K562 (cell line): ENCODE results near the gene ARFGAP3. TPM values are rescaled to one million over a fixed set of nuclear protein-coding genes. Genes with fewer than 3 reads are reported as not detected.

ENCODE experiments used
- BRCA1 ChIP-seq, 2 experiments: fragments of 450-650 bp in 1 of 2; sonication (generic) in 1 of 2; formaldehyde crosslinking in 1 of 2; IDR thresholded peaks; 2 replicates each; pipeline versions ENCODE4 v1.5.0 to v1.6.1; 2017 to 2020; ENCODE audit warnings: mild to moderate bottlenecking in 1 of 2, missing genetic modification reagents in 1 of 2
- NONO ChIP-seq, 2 experiments: fragments of 200-400 bp in 1 of 2; fragments of 450-650 bp in 1 of 2; formaldehyde crosslinking in 1 of 2; IDR thresholded peaks; 2 replicates each; pipeline ENCODE4 v1.6.1; 2017; ENCODE audit warnings: low read depth in 2 of 2, mild to moderate bottlenecking in 2 of 2, moderate library complexity in 2 of 2, low read length in 1 of 2
- PATZ1 ChIP-seq: fragments of 250-450 bp; sonication (Bioruptor Pico); IDR thresholded peaks from 2 replicates; pipeline ENCODE4 v1.5.0; 2020; ENCODE audit warnings: mild to moderate bottlenecking, borderline replicate concordance
- POLR2AphosphoS2 ChIP-seq: IDR thresholded peaks from 2 replicates; pipeline ENCODE4 v1.6.1; 2012; ENCODE audit warnings: low read length, improper control_type of control experiment
- TAF1 ChIP-seq: IDR thresholded peaks from 2 replicates; pipeline ENCODE4 v1.6.1; 2011; ENCODE audit warnings: mild to moderate bottlenecking, low read length, moderate library complexity; ENCODE audit not compliant: insufficient read depth, control insufficient read depth, severe bottlenecking; ENCODE audit errors: extremely low read depth
- WHSC1 ChIP-seq: IDR thresholded peaks from one replicate; pipeline ENCODE4 v1.6.1; 2012; ENCODE audit warnings: low read length, control low read depth, inconsistent platforms
- ZNF318 ChIP-seq, 2 experiments: fragments of 450-650 bp; IDR thresholded peaks; 2 replicates each; pipeline ENCODE4 v1.6.1; 2016; ENCODE audit warnings: mild to moderate bottlenecking in 2 of 2, borderline replicate concordance in 1 of 2, low read depth in 1 of 2, moderate library complexity in 1 of 2
- ZNF707 ChIP-seq: fragments of 250-450 bp; sonication (Bioruptor Pico); conservative IDR thresholded peaks from 2 replicates; pipeline ENCODE4 v1.8.0; 2022; ENCODE audit warnings: inconsistent platforms, mild to moderate bottlenecking, moderate library complexity
- polyA plus RNA-seq, 8 experiments: library from polyadenylated mRNA; depleted of rRNA in 4 of 8; stranded (reverse) in 5 of 8; unstranded in 3 of 8; fragments of >200 nt; fragmentation: Nextera tagmentation in 2 of 8; fragmentation: Illumina TruSeq in 1 of 8; extraction: Ambion mirVana in 2 of 8; extraction: Trizol in 1 of 8; gene quantifications; 2 replicates each; pipeline versions ENCODE4 v1.2.1 to v1.2.3, GENCODE V29; 2011 to 2014; ENCODE audit warnings: inconsistent platforms in 1 of 8, missing spikeins in 1 of 8
- total RNA-seq, 7 experiments: library from RNA; depleted of rRNA in 6 of 7; stranded (reverse); fragments of >200 nt in 6 of 7; fragmentation: Illumina TruSeq in 2 of 7; extraction: Trizol in 2 of 7; gene quantifications; 2 replicates each; pipeline versions ENCODE4 v1.2.1 to v1.2.3, GENCODE V29; 2011 to 2021; ENCODE audit warnings: low replicate concordance in 1 of 7

ARFGAP3 gene
- total and polyA plus RNA-seq, 9 of the 15 experiments (the other 6 are each of a cell fraction or from before 2014, with no cell fraction given): 14.2 to 31.9 (median 22.7) TPM

- TF ChIP-seq ZNF318 (IDR thresholded peaks at IDR 0.05; ENCODE audit: borderline replicate concordance in 1 of 2, low read depth in 1 of 2): no peak
- TF ChIP-seq WHSC1: no peak
- TF ChIP-seq PATZ1: no peak
- no peak for TF ChIP-seq TAF1
- no peak for TF ChIP-seq POLR2AphosphoS2
- no peak for TF ChIP-seq BRCA1 (IDR thresholded peaks at IDR 0.05)
- TF ChIP-seq BRCA1 (CRISPR knock-in tag; IDR thresholded peaks at IDR 0.05): no peak
- no peak for TF ChIP-seq NONO (IDR thresholded peaks at IDR 0.05; ENCODE audit: low read depth in 2 of 2, low read length in 1 of 2)
- no peak for TF ChIP-seq ZNF707 (CRISPR knock-in tag)
Observed at GRCh38 chr22:42884616-42885375, 27.7 kb upstream of the ARFGAP3 start (continued).
